ENCODE results near the gene NHERF2.

- TF ChIP-seq, protein P1, sequence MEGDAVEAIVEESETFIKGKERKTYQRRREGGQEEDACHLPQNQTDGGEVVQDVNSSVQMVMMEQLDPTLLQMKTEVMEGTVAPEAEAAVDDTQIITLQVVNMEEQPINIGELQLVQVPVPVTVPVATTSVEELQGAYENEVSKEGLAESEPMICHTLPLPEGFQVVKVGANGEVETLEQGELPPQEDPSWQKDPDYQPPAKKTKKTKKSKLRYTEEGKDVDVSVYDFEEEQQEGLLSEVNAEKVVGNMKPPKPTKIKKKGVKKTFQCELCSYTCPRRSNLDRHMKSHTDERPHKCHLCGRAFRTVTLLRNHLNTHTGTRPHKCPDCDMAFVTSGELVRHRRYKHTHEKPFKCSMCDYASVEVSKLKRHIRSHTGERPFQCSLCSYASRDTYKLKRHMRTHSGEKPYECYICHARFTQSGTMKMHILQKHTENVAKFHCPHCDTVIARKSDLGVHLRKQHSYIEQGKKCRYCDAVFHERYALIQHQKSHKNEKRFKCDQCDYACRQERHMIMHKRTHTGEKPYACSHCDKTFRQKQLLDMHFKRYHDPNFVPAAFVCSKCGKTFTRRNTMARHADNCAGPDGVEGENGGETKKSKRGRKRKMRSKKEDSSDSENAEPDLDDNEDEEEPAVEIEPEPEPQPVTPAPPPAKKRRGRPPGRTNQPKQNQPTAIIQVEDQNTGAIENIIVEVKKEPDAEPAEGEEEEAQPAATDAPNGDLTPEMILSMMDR (IDR thresholded peaks at IDR 0.05; ENCODE audit: insufficient read depth, low read length, poor library complexity, severe bottlenecking): no peak
- no peak for TF ChIP-seq EZH2phosphoT487 (conservative IDR thresholded peaks at IDR 0.05; ENCODE audit: low read length)
Measured at GRCh38 chr16:2024032-2024420, 2.7 kb upstream of the NHERF2 start.
